Stimulated activated effector memory CD8-positive, alpha-beta T cell treated with anti-CD3 and anti-CD28 coated beads, Interleukin-12 subunit alpha, Interleukin-12 subunit beta, amount 100 ng/mL, for 72 hours (primary cell): ENCODE measurements around the gene LRRC37A.
"Not testable (repeated sequence)": the region's sequence is repeated elsewhere in the genome, so short reads cannot be mapped to it uniquely, and the experiment has no call there.

ENCODE experiments used
- ATAC-seq: fragments of 150-1000 bp; cut with Tn5 transposase; 2 replicates; pipeline ENCODE4 v1.10.0; 2021
- DNase-seq, 2 donors: peaks; one replicate each; pipeline ENCODE4 v3.0.0; 2021 to 2022; ENCODE audit warnings: low spot score in 2 of 2
- H3K27ac Mint-ChIP-seq: one replicate; pipeline ENCODE4 v1.8.0; 2022; ENCODE audit warnings: mild to moderate bottlenecking, mixed read lengths
- H3K36me3 Mint-ChIP-seq: one replicate; pipeline ENCODE4 v1.8.0; 2022; ENCODE audit warnings: mild to moderate bottlenecking, mixed read lengths
- H3K4me1 Mint-ChIP-seq: one replicate; pipeline ENCODE4 v1.8.0; 2022; ENCODE audit warnings: mixed read lengths
- H3K4me3 Mint-ChIP-seq: one replicate; pipeline ENCODE4 v1.8.0; 2022; ENCODE audit warnings: mild to moderate bottlenecking, mixed read lengths
- H3K9me3 Mint-ChIP-seq: one replicate; pipeline ENCODE4 v1.8.0; 2022; ENCODE audit warnings: mixed read lengths

The LRRC37A gene

DNA sequence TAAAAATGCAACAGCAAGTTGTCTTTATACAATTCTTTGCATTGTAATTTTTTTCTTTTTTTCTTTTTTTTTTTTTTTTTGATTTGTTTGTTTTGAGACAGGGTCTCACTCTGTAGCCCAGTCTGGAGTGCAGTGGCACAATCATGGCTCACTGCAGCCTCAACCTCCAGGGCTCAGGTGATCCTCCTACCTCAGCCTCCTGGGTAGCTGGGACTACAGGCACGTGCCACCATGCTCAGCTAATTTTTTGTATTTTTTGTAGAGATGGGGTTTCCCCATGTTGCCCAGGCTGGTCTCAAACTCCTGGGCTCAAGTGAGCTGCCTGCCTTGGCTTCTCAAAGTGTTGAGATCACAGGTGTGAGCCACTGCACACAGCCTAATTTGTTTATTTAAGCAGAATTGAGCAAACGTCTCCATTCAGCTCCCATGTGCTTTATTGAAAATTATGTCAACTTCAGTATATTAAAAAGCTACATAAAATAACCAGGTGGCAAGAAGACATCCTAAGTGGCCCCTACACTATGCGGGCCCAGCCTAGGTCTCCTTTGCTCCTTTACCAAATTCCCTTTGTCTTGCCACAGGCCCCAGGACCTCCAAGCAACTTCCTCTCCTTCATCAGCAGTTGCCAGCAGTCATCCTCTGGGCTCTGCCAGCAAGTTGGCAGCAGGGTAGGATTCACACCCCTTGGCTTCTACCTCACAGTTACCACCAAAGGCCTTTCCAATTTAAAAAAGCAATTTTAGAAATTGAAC is 18.0 kb upstream of the LRRC37A start:
- peak in 1 of 2 donors; percentile 49 for DNase-seq
- ATAC-seq, H3K9me3 Mint-ChIP-seq, H3K4me3 Mint-ChIP-seq: not testable (repeated sequence)
- H3K27ac Mint-ChIP-seq: peak overlapping the region; percentile 75
- H3K4me1 Mint-ChIP-seq: peaks cover 11% of the 10 kb centered on the region
- peaks cover 20% of the 10 kb centered on the region for H3K36me3 Mint-ChIP-seq

DNA sequence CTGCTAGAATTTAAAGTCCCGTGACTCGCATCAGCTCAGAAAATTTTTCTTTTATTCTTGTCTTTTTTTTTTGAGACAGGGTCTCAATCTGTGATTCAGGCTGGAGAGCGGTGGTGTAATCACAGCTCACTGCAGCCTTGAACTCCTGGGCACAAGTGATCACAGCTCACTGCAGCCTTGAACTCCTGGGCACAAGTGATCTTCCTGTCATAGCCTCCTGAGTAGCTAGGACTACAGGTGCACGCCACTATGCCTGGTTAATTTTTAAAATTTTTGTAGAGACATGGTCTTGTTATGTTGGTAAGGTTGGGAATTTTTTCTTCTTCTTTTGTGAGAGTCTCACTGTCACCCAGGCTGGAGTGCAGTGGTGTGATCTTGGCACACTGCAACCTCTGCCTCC is 13.6 kb upstream of the LRRC37A start:
- H3K9me3 Mint-ChIP-seq, ATAC-seq, H3K27ac Mint-ChIP-seq, H3K4me3 Mint-ChIP-seq: not testable (repeated sequence)
- peaks cover 32% of the 10 kb centered on the region for H3K4me1 Mint-ChIP-seq
- peak in 1 of 2 donors; percentile 22 for DNase-seq
- H3K36me3 Mint-ChIP-seq: peaks cover 26% of the 10 kb centered on the region

DNA sequence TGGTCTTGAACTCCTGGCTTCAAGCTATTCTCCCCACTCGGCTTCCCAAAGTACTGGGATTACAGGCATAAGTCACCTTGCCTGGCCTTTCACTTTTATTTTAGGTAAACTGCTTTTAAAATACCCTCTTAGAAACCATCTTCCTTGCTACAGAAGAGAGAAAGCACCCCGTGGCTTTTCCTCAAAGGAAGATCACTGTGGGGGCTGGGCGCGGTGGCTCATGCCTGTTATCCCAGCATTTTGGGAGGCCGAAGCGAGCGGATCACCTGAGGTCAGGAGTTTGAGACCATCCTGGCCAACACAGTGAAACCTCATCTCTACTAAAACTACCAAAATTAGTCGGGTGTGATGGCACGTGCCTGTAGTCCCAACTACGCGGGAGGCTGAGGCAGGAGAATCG is 12.3 kb upstream of the LRRC37A start:
- H3K36me3 Mint-ChIP-seq: peaks cover 26% of the 10 kb centered on the region
- H3K9me3 Mint-ChIP-seq, H3K4me3 Mint-ChIP-seq, ATAC-seq, H3K27ac Mint-ChIP-seq: not testable (repeated sequence)
- H3K4me1 Mint-ChIP-seq: peaks cover 29% of the 10 kb centered on the region
- peak in 1 of 2 donors; percentile 45 for DNase-seq

DNA sequence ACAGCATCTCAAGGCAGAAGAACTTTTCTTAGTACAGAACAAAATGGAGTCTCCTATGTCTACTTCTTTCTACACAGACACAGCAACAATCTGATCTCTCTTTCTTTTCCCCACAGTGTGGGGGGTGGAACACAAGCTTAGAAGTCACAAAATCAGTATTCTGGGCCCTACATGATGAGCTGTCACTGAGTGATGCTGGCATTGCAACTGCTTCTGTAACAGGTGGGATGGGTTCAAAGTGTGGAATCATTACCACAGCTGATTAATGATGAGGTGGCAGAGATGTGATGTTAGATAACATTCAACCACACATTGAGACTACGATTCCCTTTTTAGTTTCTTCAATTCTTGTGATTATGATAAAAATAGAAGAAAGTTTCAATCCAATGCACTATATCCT is 10.5 kb upstream of the LRRC37A start:
- not testable (repeated sequence) for H3K4me3 Mint-ChIP-seq, DNase-seq, H3K9me3 Mint-ChIP-seq
- ATAC-seq: peak; percentile 97
- Mint-ChIP-seq H3K4me1 (peaks cover 26% of the 10 kb centered on the region), H3K36me3 (peaks cover 11% of the 10 kb centered on the region), H3K27ac (peak overlapping the region; percentile 80)

DNA sequence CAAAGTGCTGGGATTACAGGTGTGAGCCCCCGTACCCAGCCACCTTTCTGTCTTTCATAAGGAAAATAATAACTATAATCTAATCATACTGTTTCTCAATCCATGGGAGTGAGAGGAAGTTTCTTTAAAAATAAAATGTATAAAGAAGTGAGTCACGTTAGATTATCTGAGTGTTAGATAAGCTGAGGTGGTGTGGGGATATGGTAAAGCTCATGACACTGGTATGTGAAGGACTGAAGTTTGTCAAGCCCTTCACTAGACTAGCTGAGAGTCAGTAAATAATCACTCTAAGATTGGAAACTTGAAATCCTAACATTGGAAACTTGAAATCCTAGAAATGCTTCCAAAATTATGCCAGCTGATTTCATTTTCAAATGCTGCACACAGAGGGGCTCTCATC is 9.4 kb upstream of the LRRC37A start:
- not testable (repeated sequence) for DNase-seq, H3K4me3 Mint-ChIP-seq, ATAC-seq, H3K27ac Mint-ChIP-seq, H3K9me3 Mint-ChIP-seq, H3K36me3 Mint-ChIP-seq
- peaks cover 26% of the 10 kb centered on the region for H3K4me1 Mint-ChIP-seq

DNA sequence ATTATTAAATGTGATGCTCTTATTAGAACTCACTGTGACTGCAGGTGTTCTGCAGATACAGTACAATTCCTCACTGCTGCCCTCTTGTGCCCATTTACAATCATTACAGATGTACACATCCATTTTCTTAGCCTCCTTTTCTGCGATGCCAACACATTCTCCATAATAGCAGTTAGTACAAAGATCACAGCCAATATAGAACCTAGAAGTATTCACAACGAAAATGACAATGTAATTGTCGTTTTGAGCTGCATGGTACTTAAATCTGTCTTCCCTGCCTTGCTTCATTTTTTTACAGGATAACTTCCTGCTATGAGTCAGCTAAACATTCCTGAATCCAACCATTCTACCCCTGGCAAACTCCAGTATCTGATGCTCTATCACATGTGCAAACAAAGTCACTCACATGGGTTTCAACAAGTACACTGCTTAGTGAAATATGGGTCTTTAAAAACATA is 8.1 kb upstream of the LRRC37A start:
- peaks cover 31% of the 10 kb centered on the region for H3K4me1 Mint-ChIP-seq
- DNase-seq: peak; percentile 57 to 79
- H3K27ac Mint-ChIP-seq, H3K9me3 Mint-ChIP-seq, H3K36me3 Mint-ChIP-seq, H3K4me3 Mint-ChIP-seq: not testable (repeated sequence)
- peak; percentile 71 for ATAC-seq

DNA sequence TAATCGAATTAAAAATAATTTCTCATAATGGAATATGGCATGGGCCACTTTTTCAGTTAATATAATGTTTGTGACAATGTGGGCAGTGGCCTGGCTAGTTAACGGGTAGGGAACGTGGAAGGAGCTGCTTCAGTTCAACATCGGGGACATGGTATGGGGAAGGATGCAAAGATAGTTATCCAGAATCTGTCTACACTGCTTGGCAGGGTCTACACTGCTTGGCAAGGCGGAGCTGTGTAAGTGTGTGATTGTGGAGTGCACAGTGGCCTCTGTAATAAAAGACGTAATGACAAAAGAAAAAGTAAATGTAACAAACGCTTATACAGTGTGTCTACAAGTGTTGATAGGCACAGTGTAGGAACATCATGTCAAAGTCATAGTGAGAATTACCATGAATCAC is 7.3 kb upstream of the LRRC37A start:
- peak; percentile 33 for ATAC-seq
- H3K4me3 Mint-ChIP-seq, H3K36me3 Mint-ChIP-seq, H3K9me3 Mint-ChIP-seq, H3K27ac Mint-ChIP-seq: not testable (repeated sequence)
- peaks cover 31% of the 10 kb centered on the region for H3K4me1 Mint-ChIP-seq
- peak in 1 of 2 donors; percentile 50 for DNase-seq

DNA sequence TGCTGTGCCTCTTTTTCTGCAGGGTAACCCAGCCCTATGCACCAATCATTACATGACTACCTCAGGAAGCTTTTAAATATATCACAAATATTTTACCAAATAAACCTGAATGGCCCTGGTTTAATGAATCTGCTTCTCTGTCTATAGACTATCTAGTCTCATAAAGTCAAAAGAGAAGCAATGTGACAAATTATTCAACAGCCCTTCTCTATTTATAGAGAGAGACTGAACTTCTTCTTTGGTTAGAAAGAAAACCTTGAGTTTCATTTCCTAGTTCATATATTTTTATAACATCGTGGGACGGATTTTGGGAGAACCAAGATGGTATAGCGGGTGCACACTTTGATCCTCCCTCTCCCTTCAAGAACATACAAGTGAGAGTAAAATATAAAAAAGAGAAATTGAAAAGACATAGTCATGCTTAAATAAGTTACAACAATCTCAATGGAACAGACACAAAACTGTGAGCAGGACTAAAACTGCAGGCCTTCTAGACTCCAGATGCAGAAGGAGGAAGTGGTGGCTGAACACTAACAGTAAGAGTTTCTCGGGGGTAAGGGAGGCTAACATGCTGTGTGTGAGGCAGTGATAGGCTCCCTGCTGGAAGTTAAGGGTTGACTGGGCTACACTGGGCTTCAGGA is 3.9 kb upstream of the LRRC37A start:
- DNase-seq: peak in 1 of 2 donors; percentile 56
- not testable (repeated sequence) for H3K9me3 Mint-ChIP-seq, H3K4me3 Mint-ChIP-seq, H3K36me3 Mint-ChIP-seq
- ATAC-seq: peak; percentile 88
- peaks cover 10% of the 10 kb centered on the region for H3K4me1 Mint-ChIP-seq
- H3K27ac Mint-ChIP-seq: peak overlapping the region; percentile 6

DNA sequence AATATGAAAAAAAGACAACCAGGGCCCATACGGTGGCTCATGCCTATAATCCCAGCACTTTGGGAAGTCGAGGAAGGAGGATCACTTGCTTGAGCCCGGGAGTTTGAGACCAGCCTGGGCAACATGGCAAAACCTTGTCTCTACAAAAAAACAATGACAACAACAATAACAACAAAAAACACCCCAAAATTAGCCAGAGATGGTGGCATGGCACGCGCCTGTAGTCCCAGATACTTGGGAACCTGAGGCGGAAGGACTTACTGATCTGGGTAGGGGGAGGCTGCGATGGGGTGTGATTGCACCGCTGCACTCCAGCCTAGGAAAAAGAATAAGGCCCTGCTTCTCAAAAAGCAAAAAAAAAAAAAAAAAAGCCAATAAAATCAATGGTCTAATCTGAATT is 3.3 kb upstream of the LRRC37A start:
- not testable (repeated sequence) for H3K9me3 Mint-ChIP-seq, DNase-seq, H3K4me3 Mint-ChIP-seq, ATAC-seq, H3K36me3 Mint-ChIP-seq
- peak overlapping the region; percentile 6 for H3K27ac Mint-ChIP-seq
- peaks cover 10% of the 10 kb centered on the region for H3K4me1 Mint-ChIP-seq

DNA sequence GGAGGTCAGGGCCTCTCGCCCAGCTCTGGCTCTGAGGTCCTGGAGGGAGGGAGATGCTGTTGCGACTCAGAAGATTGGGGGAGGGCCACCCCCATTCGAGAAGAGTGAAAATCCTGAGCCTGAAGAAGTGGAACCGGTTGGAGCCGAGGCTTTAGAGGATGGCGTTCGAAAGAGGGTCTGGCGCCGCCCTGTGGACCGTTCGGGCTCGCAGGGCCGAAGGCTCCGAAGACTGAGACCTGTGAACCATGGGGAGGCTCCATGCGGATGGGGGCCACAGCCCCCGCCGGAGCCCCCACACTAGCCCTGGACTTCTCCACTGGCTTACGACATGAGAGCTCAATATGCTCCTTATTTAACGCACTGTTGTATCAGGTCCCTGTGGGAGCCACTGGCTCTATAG is 46.3 kb downstream of the LRRC37A start:
- H3K4me3 Mint-ChIP-seq, H3K27ac Mint-ChIP-seq, H3K9me3 Mint-ChIP-seq, DNase-seq, H3K36me3 Mint-ChIP-seq, H3K4me1 Mint-ChIP-seq: not testable (repeated sequence)
- peak; percentile 50 for ATAC-seq

DNA sequence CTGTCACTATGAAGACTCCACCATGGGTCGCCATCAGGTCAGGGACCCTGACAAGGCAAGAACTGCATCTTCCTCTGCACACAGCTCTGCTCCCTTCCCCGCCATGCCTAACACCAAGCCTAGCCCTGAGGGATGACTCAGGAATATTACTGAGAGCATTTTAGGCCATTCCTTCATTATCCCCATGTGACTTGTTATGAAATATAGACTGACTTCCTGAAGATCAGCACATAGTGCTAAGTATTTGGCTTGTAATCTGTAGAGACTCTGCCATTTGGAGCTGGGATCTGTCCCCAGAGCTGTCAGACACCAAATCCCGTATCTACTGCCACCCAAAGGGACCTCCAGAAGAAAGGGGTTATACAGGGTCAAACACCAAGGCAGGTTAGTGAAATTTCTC is 47.2 kb downstream of the LRRC37A start:
- H3K27ac Mint-ChIP-seq: not testable (repeated sequence)

DNA sequence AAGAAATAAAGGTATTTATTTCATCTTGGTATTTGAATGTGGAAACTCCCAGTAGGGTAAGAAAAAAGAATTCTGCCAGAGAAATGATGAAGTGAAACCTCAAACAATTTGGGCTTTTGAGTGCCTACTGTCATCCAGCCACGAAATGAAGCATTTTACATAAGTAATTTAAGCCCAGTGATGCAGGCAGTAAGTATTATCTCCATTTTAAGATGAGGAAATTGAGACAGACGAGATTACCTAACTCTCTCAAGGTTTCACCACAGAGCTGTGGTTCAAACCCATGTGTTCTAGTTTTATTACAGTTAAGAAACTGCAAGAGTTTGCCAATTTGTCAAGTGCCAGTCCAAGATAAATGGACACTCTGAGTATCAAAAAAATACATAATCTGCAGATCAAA is 53.4 kb downstream of the LRRC37A start:
- H3K36me3 Mint-ChIP-seq, H3K4me3 Mint-ChIP-seq, H3K9me3 Mint-ChIP-seq, H3K27ac Mint-ChIP-seq, DNase-seq, H3K4me1 Mint-ChIP-seq: not testable (repeated sequence)
- peak; percentile 67 for ATAC-seq

More for the DNA sequence above, 47.2 kb downstream of the LRRC37A start:
- not testable (repeated sequence) for DNase-seq, H3K4me1 Mint-ChIP-seq, H3K4me3 Mint-ChIP-seq, H3K9me3 Mint-ChIP-seq, ATAC-seq, H3K36me3 Mint-ChIP-seq

DNA sequence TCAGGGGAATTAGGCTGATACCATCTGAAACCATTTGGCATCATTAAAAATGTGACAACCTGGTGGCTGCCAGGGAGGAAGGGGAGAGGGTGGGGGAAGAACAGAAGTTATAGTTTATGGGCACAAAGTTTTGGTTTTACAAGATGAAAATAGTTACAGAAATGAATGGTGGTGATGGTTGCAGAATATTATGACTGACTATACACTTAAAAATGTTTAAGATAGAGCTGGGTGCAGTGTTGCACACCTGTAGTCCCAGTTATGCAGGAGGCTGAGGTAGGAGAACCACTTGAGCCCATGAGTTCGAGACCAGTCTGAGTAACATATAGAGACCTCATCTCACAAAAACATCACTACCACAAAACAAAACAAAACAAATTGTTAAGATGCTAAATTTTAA is 54.1 kb downstream of the LRRC37A start:
- H3K27ac Mint-ChIP-seq, DNase-seq, H3K4me3 Mint-ChIP-seq, H3K36me3 Mint-ChIP-seq, H3K9me3 Mint-ChIP-seq, H3K4me1 Mint-ChIP-seq: not testable (repeated sequence)
- ATAC-seq: peak; percentile 55

DNA sequence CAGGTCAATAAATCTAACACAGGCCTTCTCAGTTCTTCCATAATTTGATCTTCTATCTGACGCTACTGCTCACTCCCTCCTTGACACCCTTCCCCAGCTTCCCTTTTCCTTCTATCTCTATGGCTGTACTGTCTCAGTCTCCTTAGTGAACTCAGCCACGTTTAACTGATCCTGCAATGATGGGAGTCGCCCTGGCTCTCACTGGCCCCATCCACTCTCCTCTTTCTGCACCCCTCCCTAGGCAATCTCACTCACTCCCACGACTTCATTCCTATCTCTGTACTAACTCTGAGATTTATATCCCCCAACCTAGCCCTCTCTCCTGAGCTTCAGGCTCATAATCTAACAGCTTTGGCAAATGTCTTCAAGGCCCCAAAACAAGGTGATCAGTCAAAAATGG is 58.9 kb downstream of the LRRC37A start:
- H3K4me3 Mint-ChIP-seq, H3K27ac Mint-ChIP-seq, H3K4me1 Mint-ChIP-seq, ATAC-seq, H3K36me3 Mint-ChIP-seq, DNase-seq, H3K9me3 Mint-ChIP-seq: not testable (repeated sequence)

DNA sequence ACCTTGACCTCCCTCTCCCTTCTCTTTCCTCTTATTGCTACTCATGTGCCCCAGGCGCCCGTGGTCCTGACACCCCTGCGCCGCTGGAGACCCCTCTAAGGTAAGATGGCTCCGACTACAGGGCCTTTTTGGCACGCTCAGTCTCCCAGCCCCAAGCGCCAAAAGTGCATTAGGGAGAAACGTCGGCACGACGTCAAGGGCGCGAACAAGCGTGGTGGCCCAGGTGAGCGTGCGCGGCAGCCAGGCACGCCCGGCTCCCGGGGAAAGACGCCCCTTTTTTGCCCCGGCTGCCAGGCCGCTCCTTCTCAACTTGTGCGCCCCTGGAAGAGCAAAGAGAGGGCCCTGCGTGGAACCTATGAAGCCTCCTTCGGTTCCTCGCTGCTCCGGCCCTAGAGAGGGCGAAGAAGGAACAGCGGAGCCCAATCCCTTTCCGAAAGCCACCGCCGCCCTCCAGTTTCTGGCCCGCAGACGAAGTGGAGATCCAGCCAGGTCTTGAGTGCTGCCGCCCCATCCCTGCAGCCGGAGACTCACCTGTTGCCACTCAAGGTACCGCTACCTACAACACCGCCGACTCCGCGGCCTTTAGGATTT is 66.3 kb downstream of the LRRC37A start:
- not testable (repeated sequence) for DNase-seq, H3K4me3 Mint-ChIP-seq, H3K9me3 Mint-ChIP-seq, H3K36me3 Mint-ChIP-seq, H3K4me1 Mint-ChIP-seq, H3K27ac Mint-ChIP-seq
- ATAC-seq: peak; percentile 72

DNA sequence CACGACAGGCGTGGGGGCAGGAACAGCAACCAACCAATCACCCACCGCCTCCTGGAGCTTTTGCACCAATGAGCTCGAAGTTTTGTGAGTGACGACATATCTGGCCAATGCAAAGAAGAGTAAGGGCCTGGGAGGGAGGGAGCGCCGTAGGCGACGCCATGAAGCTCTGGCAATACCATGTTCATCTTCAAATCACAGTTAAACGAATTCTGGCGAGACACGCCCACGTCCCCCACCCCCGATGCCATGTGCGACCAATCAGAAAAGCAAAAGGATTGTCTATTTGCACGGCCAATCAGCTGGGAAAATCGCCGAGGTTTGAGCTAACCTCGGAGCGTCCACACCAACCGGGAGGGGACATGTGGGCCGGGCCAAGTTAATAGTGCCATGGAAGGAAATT is 66.8 kb downstream of the LRRC37A start, which contains the start of gene ARL17B:
TSS of gene ARL17B (minus strand) at position 12 of the 400 bp plus-strand sequence. CDS start 3,369 bp downstream, outside the sequence.
- not testable (repeated sequence) for H3K9me3 Mint-ChIP-seq, H3K36me3 Mint-ChIP-seq, H3K27ac Mint-ChIP-seq, H3K4me1 Mint-ChIP-seq, H3K4me3 Mint-ChIP-seq
- ATAC-seq (peak; percentile 99), DNase-seq (peak; percentile 76 to 94)
